Loucy (cell line): Measurements from ENCODE around the gene HID1.

Experiments
- H2AFZ ChIP-seq: fragments of 200-600 bp; sonication (generic); 2 replicates; pipeline ENCODE4 v1.6.0; 2016; ENCODE audit warnings: antibody characterized with exemption, mild to moderate bottlenecking, low read length, moderate library complexity
- H3F3A ChIP-seq: fragments of 200-600 bp; 2 replicates; pipeline ENCODE4 v1.6.0; 2016; ENCODE audit warnings: antibody characterized with exemption, low read depth, mild to moderate bottlenecking
- H3K27me3 ChIP-seq: fragments of 200-600 bp; sonication (generic); 2 replicates; pipeline ENCODE4 v1.6.1; 2014; ENCODE audit warnings: low read length, mild to moderate bottlenecking; ENCODE audit not compliant: insufficient read depth, poor library complexity, severe bottlenecking
- H3K36me3 ChIP-seq: fragments of 200-600 bp; sonication (generic); 2 replicates; pipeline ENCODE4 v1.6.1; 2016; ENCODE audit warnings: low read length; ENCODE audit not compliant: insufficient read depth
- H3K4me1 ChIP-seq: fragments of 200-600 bp; sonication (generic); 2 replicates; pipeline ENCODE4 v1.5.1; 2014; ENCODE audit warnings: low read length, mild to moderate bottlenecking; ENCODE audit not compliant: insufficient read depth, poor library complexity, severe bottlenecking
- H3K4me2 ChIP-seq: fragments of 200-600 bp; sonication (generic); 2 replicates; pipeline ENCODE4 v1.6.0; 2014; ENCODE audit warnings: antibody characterized with exemption, low read length, low read depth, mild to moderate bottlenecking; ENCODE audit not compliant: poor library complexity, severe bottlenecking
- H3K4me3 ChIP-seq: fragments of 200-600 bp; sonication (generic); 2 replicates; pipeline ENCODE4 v1.5.1; 2014; ENCODE audit warnings: low read length, mild to moderate bottlenecking, mixed read lengths; ENCODE audit not compliant: poor library complexity, severe bottlenecking
- H3K79me2 ChIP-seq: fragments of 200-600 bp; sonication (generic); 2 replicates; pipeline ENCODE4 v1.6.1; 2014; ENCODE audit warnings: low read length; ENCODE audit not compliant: insufficient read depth
- H3K9ac ChIP-seq: fragments of 200-600 bp; sonication (generic); 2 replicates; pipeline ENCODE4 v1.6.0; 2014; ENCODE audit warnings: mild to moderate bottlenecking, low read depth, low read length, moderate library complexity; ENCODE audit not compliant: poor library complexity, severe bottlenecking
- H3K9me2 ChIP-seq: fragments of 200-600 bp; sonication (generic); replicated peaks from 2 replicates; pipeline ENCODE4 v1.6.1; 2016; ENCODE audit warnings: low read depth, low read length, mixed read lengths
- H3K9me3 ChIP-seq: fragments of 200-600 bp; sonication (generic); 2 replicates; pipeline ENCODE4 v1.6.1; 2014; ENCODE audit warnings: mild to moderate bottlenecking, antibody characterized with exemption, low read length, low read depth; ENCODE audit not compliant: insufficient read depth
- H4K20me1 ChIP-seq: fragments of 200-600 bp; sonication (generic); 2 replicates; pipeline ENCODE4 v1.6.0; 2014; ENCODE audit warnings: antibody characterized with exemption, low read length, mild to moderate bottlenecking; ENCODE audit not compliant: insufficient read depth, poor library complexity, severe bottlenecking
- EZH2phosphoT487 ChIP-seq: fragments of 200-600 bp; IDR thresholded peaks from 2 replicates; pipeline ENCODE4 v1.6.1; 2018; ENCODE audit warnings: antibody characterized with exemption, mild to moderate bottlenecking, moderate library complexity, borderline replicate concordance
- TF ChIP-seq, protein P1 (sequence below): fragments of 200-600 bp; sonication (generic); conservative IDR thresholded peaks from 2 replicates; pipeline ENCODE4 v1.5.1; 2014; ENCODE audit warnings: mild to moderate bottlenecking, antibody characterized with exemption, low read length

HID1 gene

DNA sequence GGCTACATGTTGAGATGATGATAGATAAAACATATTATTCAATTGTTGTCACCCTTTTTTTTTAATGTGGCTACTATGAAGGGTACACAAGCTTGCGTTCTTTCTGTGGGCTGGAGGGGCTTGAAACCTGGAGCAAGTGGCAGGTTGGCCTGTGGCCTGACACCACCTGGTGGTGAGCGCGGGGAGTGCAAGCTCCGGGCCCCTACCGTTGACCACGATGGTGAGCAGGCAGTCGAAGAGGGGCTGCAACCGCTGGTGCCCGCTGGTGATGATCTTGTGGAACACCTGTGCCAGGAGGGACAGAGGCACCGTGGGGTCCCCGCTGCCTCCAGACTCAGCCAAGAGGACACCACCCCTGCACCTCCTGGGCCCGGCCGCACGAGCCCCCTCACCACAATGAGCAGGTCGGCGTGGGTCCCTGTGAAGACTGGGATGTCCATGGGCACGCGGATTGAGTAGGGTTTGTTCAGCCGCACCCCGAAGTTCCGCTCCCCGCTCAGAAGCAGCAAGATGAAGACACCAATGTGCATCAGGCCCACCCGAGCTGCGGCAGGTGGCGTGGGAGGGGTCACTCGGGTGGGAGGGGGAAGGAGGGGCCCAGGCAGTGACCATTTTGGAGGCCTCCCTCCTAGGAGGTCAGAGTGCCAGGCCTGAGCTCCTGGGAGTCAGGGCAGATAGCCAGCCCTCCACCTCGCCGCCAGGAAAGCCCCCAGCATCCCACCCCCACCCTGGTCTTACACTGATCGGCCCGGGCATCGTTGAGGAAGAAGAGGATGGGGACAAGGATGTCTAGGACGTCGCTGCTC is 14.4 kb downstream of the HID1 start:
- no peaks in the 10 kb centered on the region for H3K9me3 ChIP-seq
- no peak overlapping the region for H3K9ac ChIP-seq
- no peaks in the 10 kb centered on the region for H3K27me3 ChIP-seq
- H3K9me2 ChIP-seq = no peaks in the 10 kb centered on the region
- no peaks in the 10 kb centered on the region for H4K20me1 ChIP-seq
- no peaks in the 10 kb centered on the region for H3F3A ChIP-seq
- no peaks in the 10 kb centered on the region for H3K79me2 ChIP-seq
- H3K4me2 ChIP-seq = no peak overlapping the region
- no peak overlapping the region for H2AFZ ChIP-seq
- no peak overlapping the region for H3K4me3 ChIP-seq
- peaks cover 7% of the 10 kb centered on the region for H3K4me1 ChIP-seq
- TF ChIP-seq, protein P1, sequence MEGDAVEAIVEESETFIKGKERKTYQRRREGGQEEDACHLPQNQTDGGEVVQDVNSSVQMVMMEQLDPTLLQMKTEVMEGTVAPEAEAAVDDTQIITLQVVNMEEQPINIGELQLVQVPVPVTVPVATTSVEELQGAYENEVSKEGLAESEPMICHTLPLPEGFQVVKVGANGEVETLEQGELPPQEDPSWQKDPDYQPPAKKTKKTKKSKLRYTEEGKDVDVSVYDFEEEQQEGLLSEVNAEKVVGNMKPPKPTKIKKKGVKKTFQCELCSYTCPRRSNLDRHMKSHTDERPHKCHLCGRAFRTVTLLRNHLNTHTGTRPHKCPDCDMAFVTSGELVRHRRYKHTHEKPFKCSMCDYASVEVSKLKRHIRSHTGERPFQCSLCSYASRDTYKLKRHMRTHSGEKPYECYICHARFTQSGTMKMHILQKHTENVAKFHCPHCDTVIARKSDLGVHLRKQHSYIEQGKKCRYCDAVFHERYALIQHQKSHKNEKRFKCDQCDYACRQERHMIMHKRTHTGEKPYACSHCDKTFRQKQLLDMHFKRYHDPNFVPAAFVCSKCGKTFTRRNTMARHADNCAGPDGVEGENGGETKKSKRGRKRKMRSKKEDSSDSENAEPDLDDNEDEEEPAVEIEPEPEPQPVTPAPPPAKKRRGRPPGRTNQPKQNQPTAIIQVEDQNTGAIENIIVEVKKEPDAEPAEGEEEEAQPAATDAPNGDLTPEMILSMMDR = peak; percentile 89
- no peak for TF ChIP-seq EZH2phosphoT487
- no peaks in the 10 kb centered on the region for H3K36me3 ChIP-seq

DNA sequence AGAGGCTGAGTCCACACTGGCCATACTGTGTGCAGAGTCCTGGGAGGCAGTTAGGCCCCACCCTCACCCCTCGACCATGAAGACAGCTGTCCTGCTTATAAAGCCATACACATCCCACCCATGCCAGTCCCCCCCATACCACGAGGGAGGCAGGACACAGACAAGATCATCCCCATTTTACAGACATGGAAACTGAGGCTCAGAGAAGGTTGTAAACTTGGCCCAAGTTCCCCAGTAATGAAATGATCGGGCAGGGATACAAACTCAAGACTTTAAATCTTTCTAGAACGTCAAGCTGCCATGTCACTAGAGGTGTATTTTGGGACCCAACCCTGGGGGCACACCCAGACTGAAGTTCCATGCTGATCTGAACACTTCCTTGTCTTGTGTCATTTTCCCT is 16.5 kb downstream of the HID1 start:
- H3K4me2 ChIP-seq = no peak overlapping the region
- H3K9me2 ChIP-seq = no peaks in the 10 kb centered on the region
- H3F3A ChIP-seq = no peaks in the 10 kb centered on the region
- H3K79me2 ChIP-seq = no peaks in the 10 kb centered on the region
- no peak for TF ChIP-seq EZH2phosphoT487
- TF ChIP-seq, protein P1 = no peak
- no peaks in the 10 kb centered on the region for H3K27me3 ChIP-seq
- no peaks in the 10 kb centered on the region for H3K9me3 ChIP-seq
- no peaks in the 10 kb centered on the region for H3K36me3 ChIP-seq
- no peak overlapping the region for H3K9ac ChIP-seq
- H3K4me1 ChIP-seq = peaks cover 7% of the 10 kb centered on the region
- no peaks in the 10 kb centered on the region for H4K20me1 ChIP-seq
- no peak overlapping the region for H3K4me3 ChIP-seq
- H2AFZ ChIP-seq = no peak overlapping the region

DNA sequence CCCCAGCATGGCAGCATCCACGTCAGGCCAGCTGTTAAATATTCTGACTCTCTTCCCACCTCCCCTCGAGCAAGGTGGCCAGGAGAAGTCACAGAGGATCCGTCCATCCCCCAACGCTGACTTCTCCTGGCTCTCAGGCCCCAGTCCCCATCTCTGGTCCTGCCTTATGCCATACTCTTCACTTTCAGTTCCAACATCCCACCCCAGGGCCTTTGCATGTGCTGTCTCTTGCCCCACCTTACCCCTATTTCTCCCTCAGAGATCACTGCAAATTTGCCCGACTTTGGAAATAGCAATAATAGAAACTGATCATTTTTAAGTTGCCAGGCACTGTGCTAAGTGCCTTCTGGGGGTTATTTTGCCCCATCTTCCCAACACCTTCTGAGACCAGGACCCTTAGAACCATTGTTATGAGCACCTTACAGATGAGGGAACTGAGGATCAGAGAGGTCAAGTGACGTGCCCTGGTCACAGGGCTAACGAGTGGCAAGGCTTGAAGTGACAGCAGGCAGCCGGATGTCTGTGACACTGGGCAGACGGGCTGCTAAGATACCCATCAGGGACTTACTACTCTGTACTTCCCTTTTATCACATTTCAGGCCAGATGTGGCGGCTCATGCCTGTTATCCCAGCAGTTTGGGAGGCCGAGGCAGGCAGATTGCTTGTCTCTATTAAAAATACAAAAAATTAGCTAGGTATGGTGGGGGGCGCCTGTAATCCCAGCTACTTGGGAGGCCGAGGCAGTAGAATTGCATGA is 17.7 kb downstream of the HID1 start:
- Histone ChIP-seq H3F3A (no peaks in the 10 kb centered on the region), H3K4me1 (no peaks in the 10 kb centered on the region), H3K9me2 (no peaks in the 10 kb centered on the region), H2AFZ (no peak overlapping the region), H3K36me3 (no peaks in the 10 kb centered on the region), H4K20me1 (no peaks in the 10 kb centered on the region), H3K9ac (no peak overlapping the region), H3K27me3 (no peaks in the 10 kb centered on the region), H3K9me3 (no peaks in the 10 kb centered on the region), H3K79me2 (no peaks in the 10 kb centered on the region), H3K4me3 (no peak overlapping the region), H3K4me2 (no peak overlapping the region)
- TF ChIP-seq, protein P1 = no peak
- no peak for TF ChIP-seq EZH2phosphoT487
